UCSD-AML1 (cell line): ENCODE data around the gene HOXB3.
"Not testable (repeated sequence)": the region's sequence is repeated elsewhere in the genome, so short reads cannot be mapped to it uniquely, and the experiment has no call there.

ENCODE experiments used
- DNase-seq: peaks from one replicate; lab custom pipeline; 2025; ENCODE audit not compliant: unreplicated experiment; lab: John Stamatoyannopoulos, UW

Gene HOXB3

GRCh38 chr17:48547808-48548522 lies 42.1 kb downstream of the HOXB3 start:
- no peak for DNase-seq

DNA sequence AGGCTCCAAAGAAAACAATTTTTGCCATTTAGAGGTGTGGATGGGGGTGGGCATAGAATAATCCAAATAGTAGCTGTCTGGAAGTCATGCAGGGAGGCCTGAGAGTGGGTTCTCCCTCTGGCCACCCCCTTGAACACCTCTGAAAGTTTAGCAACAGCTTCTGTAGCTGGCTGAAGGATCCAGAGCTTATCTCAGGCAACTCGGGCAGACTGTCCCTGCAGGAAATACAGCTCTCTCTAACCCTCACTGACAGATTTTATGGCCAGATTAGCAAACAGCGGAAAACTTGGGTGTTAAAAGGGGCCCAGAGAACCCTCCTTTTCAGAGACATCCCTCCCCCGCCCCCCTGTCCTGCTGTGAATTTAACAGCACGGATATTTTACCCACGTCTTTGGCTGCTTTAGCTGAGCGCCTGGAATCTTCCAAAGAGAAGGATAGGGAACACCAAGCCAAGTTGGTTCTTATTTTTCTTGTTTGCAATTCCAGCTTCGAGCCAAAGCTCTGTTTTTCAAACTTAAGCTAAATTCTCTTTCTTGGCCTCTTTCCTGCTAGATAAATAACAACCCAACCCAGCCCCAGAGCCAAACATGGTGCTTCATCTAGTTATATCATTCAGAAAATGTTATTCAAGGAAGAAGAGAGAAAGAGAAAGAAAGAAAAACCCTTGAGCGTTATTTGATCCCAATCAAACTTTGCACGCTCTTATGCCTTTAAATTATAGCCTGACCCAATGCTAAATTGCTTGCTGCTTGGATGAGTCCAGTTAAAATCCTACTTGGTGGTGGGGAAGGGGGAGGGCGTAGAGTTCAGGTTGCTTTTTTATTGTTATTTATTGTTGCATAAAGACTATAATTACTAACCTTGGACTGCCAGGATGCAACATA lies 42.9 kb downstream of the HOXB3 start:
- DNase-seq = peak; percentile 46

- no peak for DNase-seq
Measured at GRCh38 chr17:48546137-48546923, 43.7 kb downstream of the HOXB3 start.

DNA sequence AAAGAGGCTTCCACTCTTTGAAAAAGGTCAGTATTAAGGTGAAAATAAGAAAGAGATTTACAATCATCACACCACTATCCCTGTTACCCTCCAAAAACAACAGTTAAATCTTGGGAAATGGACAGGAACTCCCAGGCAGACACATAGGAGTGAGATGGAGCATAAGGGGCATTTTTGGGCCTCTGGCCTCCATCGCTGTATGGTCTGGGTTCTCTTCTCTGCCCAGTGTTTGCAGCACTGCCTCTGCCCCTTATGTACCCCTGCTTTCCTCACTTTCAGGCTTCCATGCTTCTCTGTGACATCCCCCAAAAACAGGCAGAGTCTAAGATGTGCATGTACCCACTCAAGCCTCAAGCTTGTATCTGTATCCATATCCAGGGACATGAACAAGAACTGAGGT lies 44.5 kb downstream of the HOXB3 start:
- no peak for DNase-seq

- DNase-seq = peak; percentile 39
Measured at GRCh38 chr17:48545022-48545375, 45.0 kb downstream of the HOXB3 start, which contains the start of gene HOXB2. HOXB2 (minus strand) TSS chr17:48545109; CDS start chr17:48544911, 198 bp downstream.

- DNase-seq = peak; percentile 64
Measured at GRCh38 chr17:48544349-48545021, 45.6 kb downstream of the HOXB3 start.

DNA sequence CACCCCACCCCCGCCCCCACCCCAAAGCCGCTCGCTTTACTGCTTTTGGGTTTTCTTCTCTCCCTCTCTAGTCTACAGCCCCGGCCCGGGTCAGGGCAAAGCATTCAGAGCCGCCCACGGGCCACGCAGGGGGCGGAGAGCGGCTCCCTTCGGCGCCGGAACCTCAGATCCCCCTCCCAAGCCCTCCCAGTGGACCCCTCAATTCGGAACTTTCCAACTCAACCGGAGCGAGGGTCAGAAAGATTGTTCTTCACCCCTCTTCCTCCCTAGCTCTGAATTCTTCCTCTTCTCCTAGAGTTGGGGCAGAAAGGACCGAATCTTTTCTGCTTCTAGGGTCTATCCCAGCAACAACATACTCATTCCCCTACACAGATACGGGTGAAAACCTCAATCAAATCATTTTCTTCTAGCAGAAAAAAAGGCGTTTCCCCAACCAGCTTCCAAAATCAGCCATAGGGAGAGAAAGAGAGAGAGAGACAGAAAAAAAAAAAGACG lies 46.1 kb downstream of the HOXB3 start:
- DNase-seq = no peak

DNA sequence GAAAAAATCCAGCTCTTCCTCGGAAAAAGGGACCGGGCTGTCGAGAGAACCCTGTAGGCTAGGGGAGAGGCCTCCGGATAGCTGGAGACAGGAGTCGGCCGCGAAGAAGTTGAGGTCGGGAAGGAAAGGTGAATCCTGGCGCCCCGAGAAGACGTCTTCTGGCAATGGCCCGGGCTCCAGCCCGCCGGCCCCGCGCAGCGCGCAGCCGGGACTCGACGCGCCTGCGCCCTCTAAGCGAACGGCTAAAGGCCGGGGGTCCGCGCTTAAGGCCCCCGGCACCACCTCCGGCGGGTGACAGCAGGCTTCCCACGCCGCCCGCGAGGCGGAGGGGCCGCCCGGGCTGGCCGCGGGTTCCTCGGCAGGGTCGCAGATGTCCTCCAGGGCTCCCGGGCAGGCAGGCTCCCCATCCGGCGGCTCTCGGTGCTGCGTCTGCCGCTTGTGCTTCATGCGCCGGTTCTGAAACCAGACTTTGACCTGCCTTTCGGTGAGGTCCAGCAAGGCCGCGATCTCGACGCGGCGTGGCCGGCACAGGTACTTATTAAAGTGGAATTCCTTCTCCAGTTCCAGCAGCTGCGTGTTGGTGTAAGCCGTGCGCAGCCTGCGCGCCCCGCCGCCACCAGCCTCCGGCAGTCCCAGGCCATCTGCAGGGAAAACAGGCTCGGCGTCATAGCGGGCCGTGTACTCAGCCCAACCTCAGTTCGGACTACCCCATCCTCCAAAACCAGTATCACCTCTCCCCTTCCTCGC lies 46.8 kb downstream of the HOXB3 start:
- DNase-seq = peak; percentile 56

DNA sequence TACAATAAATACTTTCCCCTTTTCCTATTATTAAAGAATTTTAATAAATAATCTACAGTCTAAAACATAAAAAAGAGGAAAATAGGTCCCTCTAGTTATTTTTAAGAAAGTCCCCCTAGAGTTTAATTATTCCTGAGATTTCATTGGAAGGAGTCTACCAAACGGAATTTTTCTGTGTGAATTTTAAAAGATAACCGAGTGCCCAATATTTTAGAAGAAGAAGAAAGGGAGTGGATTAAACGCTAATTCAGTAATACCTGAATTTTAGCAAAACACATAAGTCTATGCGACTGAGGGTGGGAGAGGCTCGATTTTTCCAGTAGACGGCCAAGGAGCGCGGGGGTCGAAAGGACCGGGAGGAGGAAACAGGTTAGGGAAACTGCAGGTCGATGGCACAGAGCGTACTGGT lies 47.3 kb downstream of the HOXB3 start:
- DNase-seq = no peak

DNA sequence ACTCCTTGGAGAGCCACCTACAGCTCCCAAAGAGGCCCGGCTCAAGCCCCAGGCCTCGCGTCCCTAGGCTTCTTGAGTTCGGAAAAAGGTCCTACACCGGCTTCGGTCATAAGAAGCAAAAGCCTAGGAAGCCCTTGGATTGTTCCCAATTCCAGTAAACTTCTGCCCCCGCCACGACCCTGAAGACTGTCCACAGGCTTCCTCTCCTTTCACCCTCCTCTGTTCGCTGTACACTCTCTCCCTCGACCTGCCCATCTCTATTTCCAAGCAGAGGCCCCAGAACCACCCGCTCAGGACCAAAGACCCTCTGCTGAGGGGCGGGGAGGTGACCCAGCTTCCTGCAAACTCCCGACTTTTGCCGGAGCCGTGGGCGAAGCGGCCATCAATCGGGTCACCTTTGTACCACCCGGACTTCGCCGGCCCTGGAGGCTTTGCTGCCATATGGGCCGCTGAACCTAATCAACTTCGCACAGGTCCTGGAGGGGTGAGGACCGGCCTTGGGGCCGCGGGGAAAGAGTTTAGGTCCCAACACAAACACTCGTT lies 47.9 kb downstream of the HOXB3 start:
- peak; percentile 50 for DNase-seq

- DNase-seq = peak; percentile 50
Measured at GRCh38 chr17:48541577-48542113, 48.4 kb downstream of the HOXB3 start.

- no peak for DNase-seq
Measured at GRCh38 chr17:48541036-48541576, 48.9 kb downstream of the HOXB3 start.

DNA sequence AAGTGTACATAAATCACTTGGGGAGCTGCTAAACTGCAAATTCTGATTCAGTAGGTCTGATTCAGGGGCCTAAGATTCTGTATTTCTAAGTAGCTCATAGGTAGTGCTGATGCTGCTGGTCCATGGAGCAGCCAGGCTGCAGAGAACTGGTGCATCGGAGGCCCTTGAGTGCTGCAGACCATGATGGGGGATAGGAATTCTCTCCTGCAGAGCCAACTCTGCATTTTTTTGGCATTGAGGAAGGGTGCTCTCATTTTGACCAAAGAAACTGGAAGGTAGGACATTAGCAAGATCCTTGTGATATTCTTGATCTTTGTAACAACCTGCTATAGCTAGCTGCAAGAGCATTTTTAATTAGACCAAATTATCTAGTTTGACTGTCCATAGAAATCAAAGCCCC lies 49.8 kb downstream of the HOXB3 start:
- DNase-seq = no peak

DNA sequence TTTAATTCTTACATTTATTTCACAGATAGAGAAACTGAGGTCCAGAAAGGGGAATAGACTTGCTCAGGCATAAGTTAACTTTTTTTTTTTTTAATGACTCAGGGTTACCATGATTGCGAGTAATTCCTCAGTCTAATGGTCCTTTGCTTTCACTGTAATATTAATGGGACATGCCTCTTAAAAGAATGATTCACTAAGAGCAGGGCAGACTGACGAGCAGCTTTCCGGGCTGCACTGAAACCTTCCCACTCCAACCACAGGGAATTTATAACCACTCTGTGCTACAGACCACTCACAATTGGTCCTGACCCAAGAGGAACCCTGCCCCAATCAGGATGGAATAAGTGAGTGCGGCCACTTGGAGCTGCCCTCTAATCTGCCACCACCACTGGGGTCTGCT lies 50.9 kb downstream of the HOXB3 start:
- DNase-seq = no peak

GRCh38 chr17:48537316-48537715 lies 52.7 kb downstream of the HOXB3 start:
- no peak for DNase-seq

DNA sequence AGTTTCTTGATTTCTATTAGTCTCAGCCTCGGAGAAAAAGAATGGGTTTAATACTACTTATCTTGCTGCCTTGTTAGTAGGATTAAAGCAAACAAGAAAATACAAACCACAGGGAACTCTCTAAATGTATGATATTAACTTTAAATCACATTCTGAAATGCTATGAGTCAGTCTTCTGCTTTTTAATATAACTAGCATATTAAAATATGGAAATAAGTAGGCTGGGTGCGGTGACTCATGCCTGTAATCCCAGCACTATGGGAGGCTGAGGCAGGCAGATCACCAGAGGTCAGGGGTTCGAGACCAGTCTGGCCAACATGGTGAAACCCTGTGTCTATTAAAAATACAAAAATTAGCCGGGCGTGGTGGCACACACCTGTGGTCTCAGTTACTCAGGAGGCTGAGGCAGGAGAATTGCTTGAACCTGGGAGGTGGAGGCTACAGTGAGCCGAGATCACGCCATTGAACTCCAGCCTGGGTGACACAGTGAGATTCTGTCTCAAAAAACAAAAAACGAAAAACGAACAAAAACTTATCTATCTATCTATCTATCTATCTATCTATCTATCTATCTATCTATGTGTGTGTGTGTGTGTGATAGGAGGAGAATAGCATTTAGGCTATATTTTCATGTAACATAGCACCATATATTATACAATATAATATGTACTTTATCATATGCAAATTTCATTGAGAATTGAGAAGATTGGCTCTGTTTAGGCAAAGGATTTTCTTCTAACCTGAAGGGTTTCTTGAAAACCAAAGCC lies 54.1 kb downstream of the HOXB3 start:
- not testable (repeated sequence) for DNase-seq

- DNase-seq = no peak
Measured at GRCh38 chr17:48532261-48532660, 57.8 kb downstream of the HOXB3 start.

DNA sequence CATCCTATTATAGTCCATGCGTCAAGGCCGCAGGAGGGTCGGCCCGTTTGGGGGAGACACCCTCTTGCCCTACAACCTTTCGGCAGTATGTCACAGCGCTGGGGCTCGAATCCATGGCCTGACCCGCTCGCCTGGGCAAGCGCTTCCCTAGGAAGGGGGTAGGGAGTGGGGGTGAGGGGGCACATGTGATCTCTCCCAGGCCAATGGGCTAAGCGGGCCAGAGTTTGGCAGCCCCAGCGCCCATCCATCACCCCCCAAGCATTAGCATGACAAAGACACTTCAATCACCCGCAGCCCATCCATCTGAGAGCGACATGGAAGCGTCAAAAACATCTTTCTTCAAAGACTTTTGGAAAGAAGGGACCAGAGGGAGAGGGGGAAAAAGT lies 59.2 kb downstream of the HOXB3 start, which contains the start of gene HOXB1:
TSS of gene HOXB1 (minus strand) at position 125 of the 386 bp plus-strand sequence. CDS start at position 18, 107 bp downstream.
- no peak for DNase-seq
